Stomach (tissue), 9 donors: ENCODE measurements around the gene NBEAL2. TPM values are rescaled to one million over a fixed set of nuclear protein-coding genes. Genes with fewer than 3 reads are reported as not detected.

Source experiments
- DNase-seq, 2 donors: peaks; one replicate each; pipeline versions ENCODE4 v3.0.0 to v3.0.0-alpha.2; 2013 to 2019
- H3K27ac ChIP-seq, 5 donors: fragments of 200-600 bp in 4 of 5; sonication (generic) in 4 of 5; one replicate each; pipeline ENCODE4 v1.5.1; 2013 to 2019; ENCODE audit warnings: mild to moderate bottlenecking in 1 of 5, moderate library complexity in 1 of 5
- H3K27me3 ChIP-seq, 3 donors: fragments of 200-600 bp; sonication (generic); one replicate each; pipeline ENCODE4 v1.5.1; 2017 to 2019; ENCODE audit warnings: mixed run types in 1 of 3
- H3K36me3 ChIP-seq, 4 donors: fragments of 200-600 bp; sonication (generic); 1 replicate in 3 of 4; 2 replicates in 1 of 4; pipeline ENCODE4 v1.5.1; 2016 to 2019
- H3K4me1 ChIP-seq, 4 donors: fragments of 200-600 bp; sonication (generic); one replicate each; pipeline ENCODE4 v1.5.1; 2016 to 2019
- H3K4me3 ChIP-seq, 4 donors: fragments of 200-600 bp; sonication (generic) in 3 of 4; one replicate each; pipeline ENCODE4 v1.5.1; 2016 to 2019; ENCODE audit warnings: mild to moderate bottlenecking in 1 of 4
- H3K9me3 ChIP-seq, 4 donors: fragments of 200-600 bp; sonication (generic); one replicate each; pipeline ENCODE4 v1.5.1; 2016 to 2019
- CTCF ChIP-seq, 7 experiments: fragments of 450-650 bp in 4 of 7; fragments of 200-600 bp in 3 of 7; sonication (generic) in 3 of 7; IDR thresholded peaks; one replicate each; pipeline ENCODE4 v1.5.1; 2016 to 2019; ENCODE audit warnings: antibody characterized with exemption in 7 of 7, control low read depth in 2 of 7, mild to moderate bottlenecking in 1 of 7
- EP300 ChIP-seq: sonication (generic); formaldehyde crosslinking; IDR thresholded peaks from one replicate; pipeline ENCODE4 v1.6.1; 2017; ENCODE audit warnings: antibody characterized with exemption
- POLR2A ChIP-seq, 4 donors: fragments of 450-650 bp; IDR thresholded peaks; one replicate each; pipeline ENCODE4 v1.6.1; 2016; ENCODE audit warnings: antibody characterized with exemption in 4 of 4, control low read depth in 2 of 4, mild to moderate bottlenecking in 1 of 4, moderate library complexity in 1 of 4
- POLR2AphosphoS5 ChIP-seq, 3 donors: sonication (generic); formaldehyde crosslinking; IDR thresholded peaks; one replicate each; pipeline ENCODE4 v1.6.1; 2016; ENCODE audit warnings: antibody characterized with exemption in 3 of 3
- WGBS, 5 donors: extraction: QIAGEN DNeasy Blood & Tissue Kit in 3 of 5; methylation state at CpG; one replicate each; pipeline versions ENCODE4 v1.1.5 to v1.1.7; 2013 to 2018; 5-methylcytosine and 5-hydroxymethylcytosine counted together
- intact Hi-C: fragments of 100-400 bp; cut with DNase I; formaldehyde crosslinking; loops from one replicate; pipeline ENCODE4 v1.15.1; 2023; ENCODE audit warnings: low total_unique reads
- polyA plus RNA-seq, 3 donors: library from polyadenylated mRNA; stranded (reverse); fragments of 200-250 nt; gene quantifications; one replicate each; pipeline ENCODE4 v1.2.3, GENCODE V29; 2013
- total RNA-seq, 5 donors: library from RNA; depleted of rRNA; stranded (reverse); fragments of >200 nt; gene quantifications; one replicate each; pipeline versions ENCODE4 v1.1.0 to v1.2.3, GENCODE V29; 2014 to 2016
- donor health status: healthy with polysubstance abuse.
- donor health status: Bipolar disorder and iron deficiency.
- donor health status: healthy.

The NBEAL2 gene
- total and polyA plus RNA-seq, 8 donors: 35.0 to 653 (median 214) TPM

GRCh38 chr3:46968783-46969428, 10.6 kb upstream of the NBEAL2 start:
- TF ChIP-seq EP300: no peak
- H3K4me1 ChIP-seq: peaks cover 72 to 89% (median 79%) of the 10 kb centered on the region in 4 donors
- H3K4me3 ChIP-seq: no peak overlapping the region
- intact Hi-C loops: no loop called here
- no peaks in the 10 kb centered on the region for H3K9me3 ChIP-seq
- no peaks in the 10 kb centered on the region for H3K27me3 ChIP-seq
- no peak for DNase-seq
- peaks cover 0 to 18% (median 13%) of the 10 kb centered on the region in 4 donors for H3K36me3 ChIP-seq
- 37 to 58% (median 43%) methylated on average over 9 of the region's 9 CpGs for WGBS, 5 donors
- peak overlapping the region in 1 of 5 donors; percentile 11 for H3K27ac ChIP-seq

GRCh38 chr3:46970391-46971091, 8.9 kb upstream of the NBEAL2 start:
- DNase-seq: peak in 1 of 2 donors; percentile 40
- intact Hi-C loops: no loop called here
- H3K36me3 ChIP-seq: peaks cover 0 to 14% (median 12%) of the 10 kb centered on the region in 4 donors
- peak in 1 of 3 donors; percentile 49 for TF ChIP-seq POLR2AphosphoS5 (IDR thresholded peaks at IDR 0.05)
- no peak for TF ChIP-seq CTCF (IDR thresholded peaks at IDR 0.05)
- peak overlapping the region in 4 of 5 donors; percentile 35 to 70 (median 53) for H3K27ac ChIP-seq
- no peaks in the 10 kb centered on the region for H3K9me3 ChIP-seq
- H3K27me3 ChIP-seq: no peaks in the 10 kb centered on the region
- WGBS, 5 donors: 18 to 30% (median 22%) methylated on average over 3 of the region's 3 CpGs
- H3K4me1 ChIP-seq: peaks cover 79 to 97% (median 88%) of the 10 kb centered on the region in 4 donors
- H3K4me3 ChIP-seq: no peak overlapping the region

- 52 to 63% (median 58%) methylated on average over 6 of the region's 6 CpGs for WGBS, 5 donors
- H3K4me1 ChIP-seq: peaks cover 77 to 95% (median 88%) of the 10 kb centered on the region in 4 donors
- DNase-seq: no peak
Measured at GRCh38 chr3:46971151-46971550, 8.3 kb upstream of the NBEAL2 start.

GRCh38 chr3:46971742-46972141, 7.7 kb upstream of the NBEAL2 start:
- peaks cover 71 to 89% (median 83%) of the 10 kb centered on the region in 4 donors for H3K4me1 ChIP-seq

More at GRCh38 chr3:46971151-46971550, 8.3 kb upstream of the NBEAL2 start:
- Histone ChIP-seq H3K27me3 (no peaks in the 10 kb centered on the region), H3K36me3 (peaks cover 0 to 12% (median 7%) of the 10 kb centered on the region in 4 donors), H3K4me3 (no peak overlapping the region), H3K9me3 (no peaks in the 10 kb centered on the region), H3K27ac (peak overlapping the region; percentile 14 to 70 (median 52))
- intact Hi-C loops: no loop called here
- TF ChIP-seq POLR2A (IDR thresholded peaks at IDR 0.05) (no peak), CTCF (IDR thresholded peaks at IDR 0.05) (no peak), POLR2AphosphoS5 (IDR thresholded peaks at IDR 0.05) (no peak), EP300 (no peak)

More at GRCh38 chr3:46971742-46972141, 7.7 kb upstream of the NBEAL2 start:
- no peaks in the 10 kb centered on the region for H3K9me3 ChIP-seq
- WGBS, 5 donors: 73 to 82% (median 76%) methylated on average over 1 of the region's 1 CpG
- no peak for TF ChIP-seq EP300
- TF ChIP-seq CTCF (IDR thresholded peaks at IDR 0.05): no peak
- no peak for TF ChIP-seq POLR2AphosphoS5 (IDR thresholded peaks at IDR 0.05)
- TF ChIP-seq POLR2A (IDR thresholded peaks at IDR 0.05): no peak
- peak overlapping the region in 4 of 5 donors; percentile 35 to 70 (median 53) for H3K27ac ChIP-seq
- H3K27me3 ChIP-seq: no peaks in the 10 kb centered on the region
- peaks cover 0 to 12% (median 7%) of the 10 kb centered on the region in 4 donors for H3K36me3 ChIP-seq
- DNase-seq: no peak
- intact Hi-C loops: no loop called here
- H3K4me3 ChIP-seq: no peak overlapping the region
